ENCODE data around the gene MACO1.
"Not testable (repeated sequence)": the region's sequence is repeated elsewhere in the genome, so short reads cannot be mapped to it uniquely, and the experiment has no call there.

The MACO1 gene

DNA sequence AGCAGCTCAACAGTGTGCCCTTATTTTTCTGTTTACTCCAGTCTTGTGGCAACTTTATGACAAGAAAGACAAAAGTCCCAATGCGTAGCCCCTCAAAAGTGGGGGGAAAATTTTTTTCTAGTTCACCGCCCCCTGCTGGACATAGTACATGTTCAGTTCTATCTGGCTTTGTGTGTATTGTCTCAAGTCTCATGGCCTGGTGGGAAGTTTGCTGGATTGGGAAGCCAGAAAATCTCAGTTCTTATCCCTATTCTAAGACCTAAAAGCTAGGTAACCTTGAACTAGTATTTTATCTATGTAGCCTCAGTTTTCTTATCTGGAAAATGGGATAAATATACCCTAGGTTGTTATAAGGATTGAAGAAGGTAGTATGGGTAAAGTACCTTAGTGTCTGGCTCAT lies 56.9 kb downstream of the MACO1 start:
- DNase-seq (ENCODE audit: low spot score), result no peak

DNA sequence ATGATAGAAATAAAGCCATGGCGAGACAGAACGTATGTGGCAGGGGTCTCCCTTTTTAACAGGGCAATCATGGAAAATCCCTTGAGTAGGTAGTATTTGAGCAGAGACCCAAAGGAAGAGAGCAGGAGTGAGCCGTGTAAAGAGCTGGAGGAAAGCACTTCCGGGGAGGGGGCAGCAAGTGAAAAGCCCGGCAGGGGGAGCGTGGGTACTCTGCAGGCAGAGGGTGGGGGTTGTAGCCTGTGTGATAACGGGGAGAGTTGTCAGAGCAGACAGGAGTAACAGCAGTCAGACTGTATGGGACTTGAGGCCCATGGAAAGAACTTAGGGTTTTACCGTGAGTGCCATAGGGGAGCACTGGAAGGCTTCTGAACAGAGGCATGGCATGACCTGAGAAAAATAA lies 61.6 kb downstream of the MACO1 start:
- no peak for DNase-seq (ENCODE audit: low spot score)

DNA sequence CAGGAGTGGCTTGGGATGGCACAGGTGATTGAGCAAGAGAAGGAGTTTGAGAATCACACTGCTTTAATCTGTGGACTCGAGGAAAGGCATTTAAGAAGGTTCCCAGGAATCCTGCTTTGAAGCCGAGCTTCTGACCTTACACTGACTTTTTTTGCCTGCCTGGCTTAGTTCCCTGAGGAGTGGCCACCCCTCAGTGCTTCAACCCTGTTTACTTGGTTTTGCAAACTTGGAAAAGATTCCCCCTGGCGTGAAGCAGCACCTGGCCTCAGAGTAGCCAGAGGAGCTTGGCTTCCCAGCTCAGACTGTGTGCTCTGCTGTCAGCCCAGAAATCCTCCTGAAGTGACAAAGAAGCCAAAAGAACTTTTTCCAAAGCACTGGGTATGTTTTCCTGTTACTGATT lies 64.3 kb downstream of the MACO1 start:
- DNase-seq (ENCODE audit: low spot score), result no peak

DNA sequence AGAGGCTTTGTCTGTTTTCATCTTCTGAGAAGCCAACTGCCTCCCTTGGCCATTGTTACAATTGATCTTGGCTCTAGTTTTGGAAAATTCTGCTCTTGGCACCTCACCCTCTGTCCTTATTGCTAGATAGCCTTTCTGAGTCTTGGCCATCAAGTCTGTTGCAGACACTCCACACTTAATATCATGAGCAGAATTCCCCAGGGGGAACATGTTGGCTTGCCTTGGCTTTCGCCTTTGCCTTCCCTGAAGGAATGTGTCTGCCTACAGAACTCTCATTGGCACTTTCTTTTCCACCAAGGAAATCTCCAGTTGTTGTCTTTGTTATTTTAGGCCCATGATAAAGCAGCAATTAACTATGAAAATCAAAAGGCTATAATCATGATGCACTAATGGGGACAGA lies 70.0 kb downstream of the MACO1 start:
- DNase-seq (ENCODE audit: low spot score), result no peak

DNA sequence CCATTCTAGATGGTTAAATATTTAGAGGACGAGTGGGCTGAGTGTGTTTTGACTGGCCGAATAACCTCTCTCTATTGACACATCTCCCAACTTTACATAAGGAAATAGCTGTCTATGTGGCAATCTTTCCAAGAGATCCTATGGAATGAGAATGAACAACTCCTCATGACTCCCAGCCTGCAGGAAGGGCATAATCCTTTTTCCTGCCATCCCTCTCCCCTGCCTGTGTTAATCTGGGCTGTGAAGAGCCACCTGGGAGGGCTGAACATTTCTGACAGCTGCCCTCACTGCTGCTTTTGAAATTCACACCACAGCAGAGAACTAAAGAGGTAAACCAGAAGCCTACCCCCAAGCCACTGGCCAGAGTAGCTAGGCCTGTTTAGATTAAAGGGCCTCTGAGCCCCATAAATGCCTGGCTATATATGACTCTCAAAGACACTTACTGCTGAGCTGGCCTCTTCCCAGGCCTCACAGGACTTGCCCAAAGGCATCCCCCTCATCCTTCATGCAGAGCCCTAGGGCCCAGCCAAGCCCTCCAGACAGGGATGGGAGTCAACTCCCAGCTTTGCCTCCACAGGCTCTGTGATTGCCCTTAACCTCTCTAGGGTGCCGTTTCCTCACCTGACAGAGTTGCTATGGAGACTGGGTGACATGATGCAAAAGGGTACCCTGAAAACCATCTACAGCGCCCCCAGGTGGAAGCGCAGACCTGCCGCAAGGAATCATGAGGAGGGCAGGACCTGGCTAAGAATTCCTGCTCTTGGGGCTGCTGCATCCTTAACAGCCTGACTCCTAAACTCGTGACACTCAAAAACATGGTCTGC lies 70.8 kb downstream of the MACO1 start:
- DNase-seq (ENCODE audit: low spot score), result peak; percentile 52

DNA sequence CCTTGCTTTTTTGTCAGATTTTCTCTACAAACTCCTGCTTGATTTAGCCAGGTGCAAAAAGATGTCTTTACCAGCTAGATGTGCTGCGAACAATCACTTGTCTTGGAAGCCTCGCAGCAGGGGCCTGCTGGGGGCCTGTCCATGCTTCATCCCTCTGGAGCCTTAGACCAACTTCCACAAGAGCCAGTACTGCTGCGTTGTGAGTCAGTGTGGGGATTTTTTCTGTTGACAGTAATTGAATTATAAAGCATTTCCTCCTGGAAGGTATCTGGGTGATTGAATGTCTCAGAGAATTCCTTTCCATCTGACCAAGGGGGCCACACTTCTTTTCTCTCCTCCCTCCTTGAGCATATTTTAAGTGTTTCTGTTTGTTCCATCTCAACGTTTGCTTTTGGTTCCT lies 72.3 kb downstream of the MACO1 start:
- peak; percentile 79 for DNase-seq (ENCODE audit: low spot score)

DNA sequence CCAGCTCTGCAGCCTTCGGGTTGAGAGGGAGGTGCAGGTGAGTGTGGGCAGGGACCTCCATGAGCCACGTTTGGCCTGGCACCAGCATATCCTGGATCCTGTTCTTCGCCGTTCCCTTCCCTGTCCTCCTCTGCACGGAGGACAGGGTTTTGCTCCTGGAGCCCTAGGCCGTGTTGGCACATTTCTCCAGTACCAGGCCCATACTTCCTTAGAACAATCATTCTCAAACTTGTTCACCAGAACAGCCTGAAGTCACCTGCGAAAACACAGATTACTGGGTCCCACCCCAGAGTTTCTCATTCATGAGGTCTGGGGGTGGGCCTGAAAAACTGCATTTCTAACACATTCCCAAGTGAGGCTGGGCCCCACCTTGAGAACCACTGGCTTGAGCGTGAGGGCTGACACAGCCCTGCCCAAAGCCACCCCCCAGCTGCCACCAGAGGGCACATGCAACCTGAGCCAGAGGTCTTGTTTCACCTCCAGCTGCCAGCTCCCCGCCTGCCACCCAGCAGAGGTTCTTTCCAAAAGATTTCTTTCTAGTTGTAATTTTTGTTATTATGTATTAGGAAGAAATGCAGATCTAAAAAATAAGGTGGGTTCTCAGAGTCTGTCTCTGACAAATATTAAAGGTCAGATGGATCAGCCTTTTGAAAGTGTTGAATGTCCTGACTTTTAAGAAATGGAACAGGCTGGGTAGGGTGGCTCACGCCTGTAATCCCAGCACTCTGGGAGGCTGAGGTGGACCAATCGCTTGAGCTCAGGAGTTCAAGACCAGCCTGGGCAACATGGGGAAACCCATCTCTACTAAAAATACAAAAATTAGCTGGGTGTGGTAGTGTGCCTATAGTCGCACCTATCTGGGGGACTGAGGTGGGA lies 73.1 kb downstream of the MACO1 start:
- peak; percentile 71 for DNase-seq (ENCODE audit: low spot score)

DNA sequence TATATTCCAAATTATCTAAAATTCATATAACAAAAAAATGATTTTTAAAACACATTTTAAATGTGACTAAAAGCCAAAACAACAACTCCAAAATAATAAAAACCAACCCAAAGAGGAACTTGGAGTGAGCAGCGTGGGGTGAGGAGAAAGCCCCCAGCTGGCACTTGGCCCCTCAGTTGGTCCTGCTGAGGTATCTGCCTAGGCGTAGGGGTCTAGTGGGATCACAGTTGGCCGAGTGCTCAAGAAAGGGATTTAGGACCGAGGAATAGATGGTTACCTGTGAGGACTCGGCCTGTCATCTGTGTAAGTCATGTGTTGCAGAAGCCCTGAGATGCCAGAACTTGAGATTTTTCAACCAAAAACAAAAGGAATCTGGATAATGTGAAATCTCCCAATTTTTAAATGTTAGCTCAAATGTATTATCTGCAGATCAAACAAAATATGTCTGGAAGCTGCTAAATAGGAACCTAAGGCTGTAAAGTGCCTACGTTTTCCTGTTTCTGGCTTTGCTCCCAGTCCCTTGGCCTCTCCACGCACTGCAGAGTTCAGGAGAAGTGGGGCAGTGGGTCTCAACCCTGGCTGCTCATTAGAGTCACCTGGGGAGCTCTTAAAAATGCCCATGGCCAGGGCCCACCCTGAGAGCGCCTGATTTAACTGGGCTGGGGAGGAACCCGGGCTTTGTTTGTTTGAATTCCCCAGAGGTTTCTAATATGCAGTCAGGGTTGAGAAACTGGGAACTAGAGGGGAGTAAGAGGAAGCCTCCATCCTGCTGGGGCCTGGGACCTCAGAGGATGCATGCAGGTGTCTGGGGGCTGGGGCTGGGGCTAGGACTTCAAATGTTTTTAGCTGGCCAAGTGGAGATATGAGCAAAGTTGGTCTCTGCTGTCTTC lies 74.3 kb downstream of the MACO1 start:
- no peak for DNase-seq (ENCODE audit: low spot score)

DNA sequence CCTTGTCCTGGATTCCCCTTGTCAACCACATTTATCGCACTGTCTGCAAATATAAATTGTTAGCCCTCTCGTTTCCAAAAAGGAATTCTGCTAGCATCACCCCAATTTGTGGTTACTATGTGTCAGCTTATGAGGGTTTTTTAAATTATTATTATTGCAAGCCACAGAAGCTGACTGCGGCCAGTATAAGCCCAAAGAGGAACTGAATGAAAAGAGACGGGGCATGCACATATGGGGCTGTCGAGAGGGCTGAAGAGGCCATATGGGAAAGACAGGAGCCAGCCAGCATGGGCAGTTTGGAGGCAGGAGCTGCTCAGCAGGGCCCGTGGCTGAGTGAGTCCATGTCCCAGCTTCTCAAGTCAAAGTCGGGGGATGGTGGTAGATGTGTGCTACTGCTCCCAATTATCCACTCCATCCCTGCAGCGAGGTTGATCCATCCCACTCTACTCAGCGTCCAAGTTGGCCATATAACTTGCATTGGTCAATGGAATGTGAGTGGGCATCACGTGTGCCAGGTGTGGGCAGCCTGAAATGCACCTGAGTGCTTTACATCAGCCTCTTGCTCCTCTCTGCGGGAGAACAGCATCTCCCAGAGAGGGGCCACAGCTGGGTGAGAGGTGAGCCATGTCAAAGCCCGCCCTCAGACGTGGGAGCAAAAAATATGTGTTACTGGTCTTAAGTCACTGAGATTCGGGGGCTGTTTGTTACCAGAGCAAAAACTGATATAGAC lies 75.1 kb downstream of the MACO1 start:
- DNase-seq (ENCODE audit: low spot score), result no peak

DNA sequence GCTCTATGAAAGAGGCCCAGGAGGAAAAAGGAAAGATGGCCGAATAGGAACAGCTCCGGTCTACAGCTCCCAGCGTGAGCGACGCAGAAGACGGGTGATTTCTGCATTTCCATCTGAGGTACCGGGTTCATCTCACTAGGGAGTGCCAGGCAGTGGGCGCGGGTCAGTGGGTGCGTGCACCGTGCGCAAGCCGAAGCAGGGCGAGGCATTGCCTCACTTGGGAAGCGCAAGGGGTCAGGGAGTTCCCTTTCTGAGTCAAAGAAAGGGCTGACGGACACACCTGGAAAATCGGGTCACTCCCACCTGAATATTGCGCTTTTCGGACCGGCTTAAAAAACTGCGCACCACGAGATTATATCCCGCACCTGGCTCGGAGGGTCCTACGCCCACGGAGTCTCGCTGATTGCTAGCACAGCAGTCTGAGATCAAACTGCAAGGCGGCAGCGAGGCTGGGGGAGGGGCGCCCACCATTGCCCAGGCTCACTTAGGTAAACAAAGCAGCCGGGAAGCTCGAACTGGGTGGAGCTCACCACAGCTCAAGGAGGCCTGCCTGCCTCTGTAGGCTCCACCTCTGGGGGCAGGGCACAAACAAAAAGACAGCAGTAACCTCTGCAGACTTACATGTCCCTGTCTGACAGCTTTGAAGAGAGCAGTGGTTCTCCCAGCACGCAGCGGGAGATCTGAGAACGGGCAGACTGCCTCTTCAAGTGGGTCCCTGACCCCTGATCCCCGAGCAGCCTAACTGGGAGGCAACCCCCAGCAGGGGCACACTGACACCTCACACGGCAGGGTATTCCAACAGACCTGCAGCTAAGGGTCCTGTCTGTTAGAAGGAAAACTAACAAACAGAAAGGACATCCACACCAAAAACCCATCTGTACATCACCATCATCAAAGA lies 76.1 kb downstream of the MACO1 start:
- not testable (repeated sequence) for DNase-seq (ENCODE audit: low spot score)

DNA sequence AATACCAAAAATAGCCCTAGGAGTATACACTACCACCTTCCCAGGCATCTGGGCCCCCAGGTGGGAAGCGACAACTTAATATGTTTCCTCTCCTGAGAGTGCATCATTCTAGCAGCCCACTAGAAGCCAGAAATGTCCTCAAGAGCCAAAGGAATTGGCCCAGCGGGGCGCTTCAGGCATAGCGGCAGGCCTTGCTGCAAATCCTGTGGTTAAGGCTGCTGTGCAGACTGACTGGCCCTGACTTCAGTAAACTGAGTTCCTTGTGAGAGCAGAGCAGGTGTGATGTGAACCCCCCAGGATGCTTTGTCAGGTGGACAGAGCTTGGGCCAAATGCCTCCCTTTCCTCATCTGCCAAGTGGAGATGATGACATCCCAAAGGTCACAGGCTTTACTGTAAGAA lies 83.0 kb downstream of the MACO1 start:
- DNase-seq (ENCODE audit: low spot score), result no peak

DNA sequence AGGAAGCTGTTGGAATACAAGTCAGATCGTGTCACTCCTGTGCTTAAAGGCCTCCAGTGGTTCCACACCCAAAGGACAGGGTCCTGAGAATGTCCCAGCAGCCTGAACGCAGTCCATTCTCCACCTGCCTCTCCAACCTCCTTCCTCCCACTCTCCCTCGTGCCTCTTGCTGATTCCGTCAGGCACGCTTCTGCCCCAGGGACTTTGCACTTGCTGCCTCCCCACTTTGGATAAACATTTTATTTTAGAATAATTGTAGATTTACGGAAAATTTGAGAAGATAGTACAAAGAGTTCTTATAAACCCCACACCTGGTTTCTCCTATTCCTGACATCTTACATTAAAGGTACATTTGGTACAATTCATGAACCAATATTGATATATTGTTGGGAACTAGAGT lies 84.3 kb downstream of the MACO1 start:
- DNase-seq (ENCODE audit: low spot score), result no peak

DNA sequence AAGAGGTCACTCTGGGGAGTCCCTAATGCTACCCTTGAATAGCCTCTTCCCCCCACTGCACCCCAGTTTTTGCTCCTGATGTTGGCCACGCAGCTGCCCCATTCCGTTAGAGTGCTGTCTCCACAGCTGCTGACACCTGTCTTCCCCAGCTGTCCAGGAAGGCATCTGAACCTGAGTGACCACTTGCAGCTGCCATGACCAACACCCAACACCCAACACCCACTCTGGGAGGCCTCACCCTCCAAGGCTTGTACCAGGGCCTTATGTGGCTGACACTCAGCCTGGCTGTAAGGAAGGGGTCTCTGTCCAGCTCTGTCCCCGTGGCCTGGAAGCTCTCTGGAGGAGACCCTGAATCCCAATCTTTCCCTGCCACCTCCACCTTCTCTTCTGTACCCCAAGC lies 86.0 kb downstream of the MACO1 start:
- DNase-seq (ENCODE audit: low spot score), result no peak

DNA sequence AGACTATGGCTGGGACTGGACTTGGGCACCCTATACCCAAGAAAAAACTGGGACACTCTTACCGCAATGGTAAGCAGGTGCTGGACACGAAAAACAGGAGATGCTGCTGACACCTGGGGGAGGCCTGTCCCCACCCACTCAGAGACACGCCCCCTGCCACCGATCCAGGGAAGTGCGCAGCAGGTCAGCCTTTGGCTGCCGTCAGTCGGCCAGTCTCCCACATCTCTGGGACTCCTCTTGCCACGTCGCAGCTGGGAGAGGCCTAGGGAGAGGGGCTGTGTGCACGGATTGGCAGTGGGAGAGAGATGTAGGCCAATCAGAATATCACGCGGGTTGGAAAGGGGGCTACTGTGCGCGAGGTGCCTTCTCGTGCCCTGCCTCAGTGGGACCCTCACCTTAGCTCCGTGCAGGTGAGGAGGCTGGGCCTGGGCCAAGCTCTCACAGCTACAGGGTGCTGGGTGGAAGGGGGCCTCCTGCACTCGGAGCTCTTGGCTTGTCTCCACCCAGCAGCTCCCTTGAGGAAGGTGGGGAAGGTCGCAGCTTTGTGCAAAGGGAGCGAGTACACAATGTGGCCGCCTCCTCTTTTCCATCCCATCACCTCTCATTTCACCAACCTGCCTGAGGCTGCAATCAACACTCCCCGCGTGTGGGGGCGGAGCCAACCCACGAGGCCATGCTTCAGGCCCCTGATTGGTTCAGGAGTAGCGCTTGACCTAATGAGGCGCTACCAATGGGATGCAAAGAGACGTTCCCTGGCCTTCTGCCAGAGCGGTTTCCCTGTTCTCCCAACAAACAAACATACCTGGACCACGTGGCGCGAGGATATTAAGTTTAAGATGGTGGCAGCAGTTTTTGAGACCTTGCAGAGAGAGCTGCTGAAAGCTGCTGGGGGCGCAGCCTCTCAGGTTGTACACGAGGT lies 87.0 kb downstream of the MACO1 start:
- DNase-seq (ENCODE audit: low spot score), result no peak

DNA sequence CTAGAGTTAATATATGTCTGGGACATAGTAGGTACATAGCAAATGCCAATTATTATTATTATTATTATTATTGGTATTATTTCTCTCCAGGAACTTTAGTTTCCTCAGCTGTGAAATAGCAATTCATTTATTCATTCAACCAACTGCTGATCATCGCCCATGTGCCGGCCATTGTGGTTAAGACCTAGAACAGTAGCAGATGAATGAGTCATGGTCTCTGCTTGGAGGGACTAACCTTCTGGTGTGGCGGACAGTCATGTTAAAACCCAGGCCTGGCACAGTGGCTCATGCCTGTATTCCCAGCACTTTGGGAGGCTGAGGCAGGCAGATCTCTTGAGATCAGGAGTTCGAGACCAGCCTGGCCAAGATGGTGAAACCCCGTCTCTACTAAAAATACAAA lies 88.9 kb downstream of the MACO1 start:
- peak; percentile 85 for DNase-seq (ENCODE audit: low spot score)

DNA sequence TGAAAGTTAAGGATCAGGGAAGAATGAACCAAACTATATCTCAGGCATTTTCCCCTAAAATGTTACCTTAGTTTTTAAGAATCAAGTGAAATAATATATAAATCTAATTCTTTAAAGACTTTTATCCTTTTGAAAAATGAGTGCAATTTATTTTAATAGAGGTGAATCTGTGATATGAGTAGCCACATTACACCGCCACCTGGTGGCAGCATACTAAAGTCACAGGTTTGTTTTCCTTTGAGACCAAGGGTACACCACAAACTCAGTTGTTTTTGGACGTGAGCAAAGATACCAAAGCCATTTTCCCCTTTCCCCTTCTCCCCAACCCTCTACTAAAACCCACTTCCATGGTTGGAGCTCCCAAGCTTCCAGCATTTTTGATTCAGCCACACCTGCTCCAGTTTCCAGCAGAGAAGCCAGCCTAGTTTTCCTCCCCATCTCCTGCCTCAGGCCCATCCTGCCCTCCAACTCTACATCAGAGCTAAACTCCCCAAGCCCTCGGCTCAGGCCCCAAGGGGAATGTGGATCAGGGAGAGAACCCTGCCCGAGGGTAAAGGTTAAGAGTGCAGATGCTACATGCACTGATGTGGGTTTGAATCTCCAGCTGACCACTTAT lies 89.9 kb downstream of the MACO1 start:
- peak; percentile 55 for DNase-seq (ENCODE audit: low spot score)

DNA sequence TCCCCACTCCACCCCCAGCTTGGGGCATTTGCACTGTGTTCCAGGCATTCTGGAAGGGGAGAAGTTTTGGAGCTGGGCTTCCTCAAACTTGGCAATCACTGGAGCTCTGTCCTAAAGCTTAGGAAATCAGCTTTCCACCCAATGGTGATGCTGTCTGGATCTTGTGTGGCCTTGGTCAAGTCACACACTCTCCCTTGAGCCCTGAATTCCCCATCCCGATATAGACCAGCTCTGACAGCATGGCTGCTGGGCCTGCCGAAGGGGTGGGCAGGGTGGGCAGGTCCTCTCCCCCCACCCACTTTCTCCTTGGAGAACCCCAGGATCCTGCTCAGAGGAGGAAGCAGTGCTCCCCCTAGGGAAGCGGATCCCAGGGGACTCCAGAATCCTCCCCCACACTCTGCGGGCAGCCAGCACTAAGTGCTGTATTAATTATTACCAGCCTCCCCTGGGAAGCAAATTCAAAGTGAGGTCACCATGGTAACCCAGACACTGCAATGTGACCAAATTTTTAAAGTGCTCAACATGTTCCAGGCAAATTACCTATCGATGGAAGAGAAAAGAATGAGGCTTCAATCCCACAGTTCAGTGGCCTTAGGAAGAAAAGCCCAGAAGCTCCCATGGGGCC lies 91.4 kb downstream of the MACO1 start:
- DNase-seq (ENCODE audit: low spot score), result peak; percentile 68

DNA sequence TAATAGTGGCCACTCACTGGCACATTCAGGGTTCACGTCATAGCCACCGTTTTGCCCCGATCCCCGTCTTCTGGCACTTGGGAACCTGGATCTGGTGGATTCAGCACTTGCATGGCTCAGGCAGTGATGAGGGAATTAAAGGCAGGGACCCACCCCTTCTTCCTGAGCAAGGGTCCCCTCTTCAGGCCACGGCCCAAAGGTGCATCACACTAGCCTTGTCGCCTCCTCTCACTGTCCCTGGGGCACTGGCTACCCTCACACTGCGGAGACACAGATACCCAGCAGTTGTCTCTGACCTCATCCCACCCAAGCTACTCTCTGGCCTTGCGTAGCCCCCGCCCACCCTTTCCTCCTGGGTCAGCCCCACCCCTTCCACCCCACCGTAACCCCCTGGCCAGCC lies 92.8 kb downstream of the MACO1 start:
- DNase-seq (ENCODE audit: low spot score), result no peak
